CD14-positive monocyte (primary cell): Measurements from ENCODE around the gene KRTAP20-1. TPM values are rescaled to one million over a fixed set of nuclear protein-coding genes. Genes with fewer than 3 reads are reported as not detected.

ENCODE experiments used
- DNase-seq, 3 donors: peaks; one replicate each; pipeline ENCODE4 v3.0.0-alpha.2; 2011 to 2022
- H2AFZ ChIP-seq: 2 replicates; pipeline ENCODE4 v1.6.0; 2012; ENCODE audit warnings: mild to moderate bottlenecking, low read depth, low read length, inconsistent platforms; ENCODE audit not compliant: insufficient read depth, poor library complexity, severe bottlenecking
- H3K27ac ChIP-seq, 2 donors: 1 replicate in 1 of 2; 2 replicates in 1 of 2; pipeline ENCODE4 v1.5.1; 2012 to 2013; ENCODE audit warnings: low read length in 2 of 2, control low read depth in 1 of 2, inconsistent platforms in 1 of 2, low read depth in 1 of 2, mild to moderate bottlenecking in 1 of 2
- H3K27me3 ChIP-seq, 2 donors: one replicate each; pipeline versions ENCODE4 v1.6.0 to v1.6.1; 2011 to 2013; ENCODE audit warnings: low read length in 2 of 2; ENCODE audit not compliant: control insufficient read depth in 2 of 2, insufficient read depth in 2 of 2
- H3K36me3 ChIP-seq, 2 donors: replicated peaks in 1 of 2; 1 replicate in 1 of 2; 2 replicates in 1 of 2; pipeline versions ENCODE4 v1.5.1 to v1.6.1; 2012 to 2013; ENCODE audit warnings: low read length in 2 of 2, control low read depth in 1 of 2, inconsistent platforms in 1 of 2, mild to moderate bottlenecking in 1 of 2; ENCODE audit not compliant: insufficient read depth in 2 of 2, control insufficient read depth in 1 of 2
- H3K4me1 ChIP-seq, 2 donors: 1 replicate in 1 of 2; 2 replicates in 1 of 2; pipeline versions ENCODE4 v1.5.1 to v1.6.1; 2012 to 2013; ENCODE audit warnings: low read length in 2 of 2, control low read depth in 1 of 2, inconsistent platforms in 1 of 2, mild to moderate bottlenecking in 1 of 2, moderate library complexity in 1 of 2; ENCODE audit not compliant: insufficient read depth in 2 of 2, control insufficient read depth in 1 of 2
- H3K4me2 ChIP-seq: replicated peaks from 2 replicates; pipeline ENCODE3; 2012; ENCODE audit warnings: low read length, moderate library complexity, mild to moderate bottlenecking; ENCODE audit not compliant: poor library complexity, severe bottlenecking; ENCODE audit errors: extremely low read depth
- H3K4me3 ChIP-seq, 3 experiments: fragments of 200-600 bp in 1 of 3; sonication (generic) in 1 of 3; replicated peaks in 1 of 3; 1 replicate in 2 of 3; 2 replicates in 1 of 3; pipeline ENCODE4 v1.5.1; 2011 to 2013; ENCODE audit warnings: low read length in 3 of 3, mild to moderate bottlenecking in 3 of 3, control low read depth in 2 of 3, low read depth in 2 of 3, inconsistent platforms in 1 of 3, moderate library complexity in 1 of 3
- H3K79me2 ChIP-seq: 2 replicates; pipeline ENCODE4 v1.6.0; 2012; ENCODE audit warnings: mild to moderate bottlenecking, control low read depth, inconsistent platforms, low read length, moderate library complexity; ENCODE audit not compliant: insufficient read depth
- H3K9ac ChIP-seq: 2 replicates; pipeline ENCODE4 v1.6.0; 2017; ENCODE audit warnings: low read length, mild to moderate bottlenecking; ENCODE audit not compliant: insufficient read depth, poor library complexity, severe bottlenecking
- H3K9me3 ChIP-seq, 2 donors: replicated peaks in 1 of 2; 1 replicate in 1 of 2; 2 replicates in 1 of 2; pipeline versions ENCODE4 v1.5.1 to v1.6.1; 2012 to 2013; ENCODE audit warnings: low read length in 2 of 2, control low read depth in 1 of 2; ENCODE audit not compliant: control insufficient read depth in 1 of 2, insufficient read depth in 1 of 2
- H4K20me1 ChIP-seq: 2 replicates; pipeline ENCODE4 v1.6.0; 2012; ENCODE audit warnings: mild to moderate bottlenecking, low read length, control low read depth, moderate library complexity; ENCODE audit not compliant: insufficient read depth
- H3K27ac Mint-ChIP-seq, 7 donors: one replicate each; pipeline ENCODE4 v1.8.0; 2020; ENCODE audit warnings: mild to moderate bottlenecking in 7 of 7, mixed read lengths in 7 of 7, moderate library complexity in 6 of 7, inconsistent platforms in 2 of 7
- H3K27me3 Mint-ChIP-seq, 3 donors: one replicate each; pipeline ENCODE4 v1.8.0; 2021 to 2022; ENCODE audit warnings: low read depth in 3 of 3, mild to moderate bottlenecking in 3 of 3, mixed read lengths in 3 of 3, moderate library complexity in 3 of 3, inconsistent platforms in 1 of 3
- H3K36me3 Mint-ChIP-seq, 2 donors: one replicate each; pipeline ENCODE4 v1.8.0; 2020; ENCODE audit warnings: mixed read lengths in 2 of 2, inconsistent platforms in 1 of 2, mild to moderate bottlenecking in 1 of 2
- H3K4me1 Mint-ChIP-seq: one replicate; pipeline ENCODE4 v1.8.0; 2020; ENCODE audit warnings: mild to moderate bottlenecking, mixed read lengths
- H3K4me3 Mint-ChIP-seq, 2 donors: one replicate each; pipeline ENCODE4 v1.8.0; 2020; ENCODE audit warnings: mild to moderate bottlenecking in 2 of 2, mixed read lengths in 2 of 2, moderate library complexity in 1 of 2
- H3K9me3 Mint-ChIP-seq, 7 donors: one replicate each; pipeline ENCODE4 v1.8.0; 2020 to 2022; ENCODE audit warnings: mixed read lengths in 7 of 7, mild to moderate bottlenecking in 6 of 7, moderate library complexity in 6 of 7, inconsistent platforms in 2 of 7
- CTCF ChIP-seq: fragments of 200-600 bp; IDR thresholded peaks from one replicate; pipeline ENCODE4 v1.8.0; 2022; ENCODE audit warnings: antibody characterized with exemption, mild to moderate bottlenecking
- WGBS: methylation state at CpG from one replicate; pipeline ENCODE4 v1.1.5; 2013; ENCODE audit warnings: missing lambda C conversion rate; ENCODE audit not compliant: insufficient coverage; 5-methylcytosine and 5-hydroxymethylcytosine counted together
- intact Hi-C, 2 donors: fragments of 100-400 bp; cut with micrococcal nuclease; formaldehyde crosslinking; loops; one replicate each; pipeline versions ENCODE4 v1.15.0 to v1.15.1; 2023
- polyA plus RNA-seq, 3 donors: library from polyadenylated mRNA; depleted of rRNA in 1 of 3; unstranded in 2 of 3; stranded (reverse) in 1 of 3; fragments of 300-500 nt in 2 of 3; fragments of >200 nt in 1 of 3; fragmentation: Illumina TruSeq in 2 of 3; gene quantifications; 1 replicate in 2 of 3; 2 replicates in 1 of 3; pipeline ENCODE4 v1.2.3, GENCODE V29; 2012 to 2021

Gene KRTAP20-1
- polyA plus RNA-seq, 3 donors, result not detected

- Histone ChIP-seq H3K4me2 (no peak within 1 kb of the TSS), H3K4me1 (no peaks in the 10 kb centered on the region), H3K27me3 (no peaks in the 10 kb centered on the region), H3K9ac (no peak within 1 kb of the TSS), H3K79me2 (no peaks in the 10 kb centered on the region), H2AFZ (no peak within 1 kb of the TSS), H4K20me1 (no peaks in the 10 kb centered on the region), H3K36me3 (no peaks in the 10 kb centered on the region), H3K9me3 (peaks cover 6 to 13% of the 10 kb centered on the region in 2 donors), H3K27ac (no peak within 1 kb of the TSS), H3K4me3 (no peak within 1 kb of the TSS)
- no peaks in the 10 kb centered on the region for H3K4me1 Mint-ChIP-seq
- no peaks in the 10 kb centered on the region for H3K27me3 Mint-ChIP-seq
- DNase-seq, result no peak
- WGBS, result 100% methylated on average over 1 of the region's 2 CpGs
- no peak for TF ChIP-seq CTCF
- peaks cover 0 to 10% (median 4%) of the 10 kb centered on the region in 7 donors for H3K9me3 Mint-ChIP-seq
- H3K36me3 Mint-ChIP-seq, result no peaks in the 10 kb centered on the region
- H3K27ac Mint-ChIP-seq, result no peak within 1 kb of the TSS
- no peak within 1 kb of the TSS for H3K4me3 Mint-ChIP-seq
- intact Hi-C loops, result no loop called here
Observed at GRCh38 chr21:30642564-30642963, 26.3 kb downstream of the KRTAP20-1 start, which contains the start of gene KRTAP20-3. KRTAP20-3 (plus strand) TSS chr21:30642864.

DNA sequence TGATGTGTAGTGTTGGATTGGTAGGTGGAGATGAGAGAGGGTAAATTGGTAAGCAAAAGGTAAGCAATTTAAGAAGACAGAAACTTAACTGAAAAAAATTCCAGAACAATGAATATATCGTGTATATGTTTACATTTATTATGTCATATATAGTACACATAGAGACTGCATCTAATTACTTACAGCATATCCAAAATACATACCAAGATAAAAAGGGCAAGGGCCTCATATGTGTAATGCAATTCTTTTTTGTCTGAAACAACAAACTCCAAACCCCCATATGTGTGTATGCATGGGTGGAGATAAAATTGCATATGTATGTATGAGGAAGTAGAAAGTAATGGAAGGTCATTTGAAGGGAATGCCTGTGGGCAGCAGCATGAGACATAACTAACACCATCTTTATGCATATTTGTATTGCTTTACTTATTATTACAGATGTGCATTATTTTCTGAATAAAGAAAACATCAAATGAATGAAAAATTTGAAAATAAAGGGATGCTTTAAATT, 30.7 kb downstream of the KRTAP20-1 start:
- Histone ChIP-seq H3K9me3 (peaks cover 6 to 7% of the 10 kb centered on the region in 2 donors), H3K79me2 (no peaks in the 10 kb centered on the region), H4K20me1 (no peaks in the 10 kb centered on the region), H3K4me2 (no peak overlapping the region), H3K9ac (no peak overlapping the region), H2AFZ (no peak overlapping the region), H3K4me1 (no peaks in the 10 kb centered on the region), H3K36me3 (no peaks in the 10 kb centered on the region), H3K27ac (no peak overlapping the region), H3K4me3 (no peak overlapping the region), H3K27me3 (no peaks in the 10 kb centered on the region)
- no peaks in the 10 kb centered on the region for H3K36me3 Mint-ChIP-seq
- no peaks in the 10 kb centered on the region for H3K4me1 Mint-ChIP-seq
- no peak for DNase-seq
- intact Hi-C loops, result no loop called here
- H3K27me3 Mint-ChIP-seq, result no peaks in the 10 kb centered on the region
- H3K9me3 Mint-ChIP-seq, result peaks cover 0 to 9% (median 5%) of the 10 kb centered on the region in 7 donors
- WGBS, result no CpG with 5 or more reads among the region's 1 CpG
- H3K27ac Mint-ChIP-seq, result no peak overlapping the region
- no peak overlapping the region for H3K4me3 Mint-ChIP-seq
- TF ChIP-seq CTCF, result no peak
